HepG2 (cell line): ENCODE measurements around the gene NUP153. TPM values are rescaled to one million over a fixed set of nuclear protein-coding genes. Genes with fewer than 3 reads are reported as not detected.

Source experiments
- AFF4 ChIP-seq: sonication (generic); formaldehyde crosslinking; IDR thresholded peaks from 2 replicates; pipeline ENCODE4 v1.4.0; 2020; ENCODE audit warnings: missing genetic modification reagents
- ATF2 ChIP-seq: sonication (generic); formaldehyde crosslinking; IDR thresholded peaks from 2 replicates; pipeline ENCODE4 v1.4.0; 2020; ENCODE audit warnings: missing genetic modification reagents
- MAZ ChIP-seq, 2 experiments: sonication (generic) in 1 of 2; formaldehyde crosslinking in 1 of 2; IDR thresholded peaks; 2 replicates each; pipeline versions ENCODE4 v1.5.0 to v1.6.1; 2012 to 2020; ENCODE audit warnings: low read depth in 2 of 2, mild to moderate bottlenecking in 2 of 2, borderline replicate concordance in 1 of 2, improper control_type of control experiment in 1 of 2, low read length in 1 of 2, missing genetic modification reagents in 1 of 2, moderate library complexity in 1 of 2
- NFATC3 ChIP-seq: sonication (generic); formaldehyde crosslinking; IDR thresholded peaks from 2 replicates; pipeline ENCODE4 v1.5.1; 2020; ENCODE audit warnings: mild to moderate bottlenecking, missing genetic modification reagents
- SATB2 ChIP-seq: sonication (generic); formaldehyde crosslinking; IDR thresholded peaks from 2 replicates; pipeline ENCODE4 v1.5.0; 2020; ENCODE audit warnings: missing genetic modification reagents
- SMAD9 ChIP-seq: sonication (generic); formaldehyde crosslinking; IDR thresholded peaks from 2 replicates; pipeline ENCODE4 v1.5.1; 2020; ENCODE audit warnings: mild to moderate bottlenecking, missing genetic modification reagents
- SOX13 ChIP-seq, 3 experiments: fragments of 450-650 bp in 1 of 3; sonication (generic) in 1 of 3; formaldehyde crosslinking in 1 of 3; IDR thresholded peaks in 2 of 3; conservative IDR thresholded peaks in 1 of 3; 2 replicates each; pipeline versions ENCODE4 v1.5.0 to v1.6.1; 2016 to 2020; ENCODE audit warnings: antibody characterized with exemption in 1 of 3, mild to moderate bottlenecking in 1 of 3, missing compliant biosample characterization in 1 of 3, missing genetic modification reagents in 1 of 3, moderate library complexity in 1 of 3
- ZBTB21 ChIP-seq: sonication (generic); formaldehyde crosslinking; IDR thresholded peaks from 2 replicates; pipeline ENCODE4 v1.4.0; 2020; ENCODE audit warnings: missing genetic modification reagents
- ZNF337 ChIP-seq: sonication (generic); formaldehyde crosslinking; IDR thresholded peaks from 2 replicates; pipeline ENCODE4 v1.5.1; 2020; ENCODE audit warnings: missing genetic modification reagents, low read depth, mild to moderate bottlenecking, borderline replicate concordance
- polyA plus RNA-seq, 8 experiments: library from polyadenylated mRNA; depleted of rRNA in 3 of 8; stranded (reverse) in 7 of 8; unstranded in 1 of 8; fragments of >200 nt; fragmentation: Illumina TruSeq in 4 of 8; extraction: Trizol in 4 of 8; gene quantifications; 2 replicates each; pipeline versions ENCODE4 v1.2.1 to v1.2.3, GENCODE V29; 2011 to 2016; ENCODE audit warnings: low read depth in 4 of 8, missing spikeins in 1 of 8, mixed read lengths in 1 of 8; ENCODE audit not compliant: insufficient read depth in 1 of 8
- total RNA-seq, 5 experiments: library from RNA; depleted of rRNA; stranded (reverse); fragments of >200 nt; fragmentation: Illumina TruSeq; extraction: Trizol; gene quantifications; 2 replicates each; pipeline ENCODE4 v1.2.3, GENCODE V29; 2016; ENCODE audit warnings: low read depth in 1 of 5

NUP153 gene
- total and polyA plus RNA-seq, 2 of the 13 experiments (the other 11 are each of a cell fraction or from before 2014, with no cell fraction given), result 29.8 to 55.2 TPM

GRCh38 chr6:17653198-17653882 is 53.4 kb downstream of the NUP153 start (continued):
- TF ChIP-seq ZBTB21 (CRISPR knock-in tag), result no peak
- TF ChIP-seq ZNF337 (CRISPR knock-in tag), result no peak
- TF ChIP-seq AFF4 (CRISPR knock-in tag), result no peak
- TF ChIP-seq ATF2, result no peak
- TF ChIP-seq NFATC3 (CRISPR knock-in tag), result no peak
- no peak for TF ChIP-seq SATB2 (CRISPR knock-in tag)
- no peak for TF ChIP-seq MAZ (IDR thresholded peaks at IDR 0.05; ENCODE audit: borderline replicate concordance, low read depth, low read length)
- TF ChIP-seq MAZ (CRISPR knock-in tag; IDR thresholded peaks at IDR 0.05; ENCODE audit: low read depth), result no peak
- no peak for TF ChIP-seq SMAD9
- no peak for TF ChIP-seq SOX13 (IDR thresholded peaks at IDR 0.05)
- TF ChIP-seq SOX13 (CRISPR knock-in tag; conservative IDR thresholded peaks at IDR 0.05 in 1 of 2, IDR thresholded peaks at IDR 0.05 in 1 of 2), result no peak
